GM12801 (cell line): ENCODE data around the gene SPTA1.

Experiments
- TF ChIP-seq, protein P1 (sequence below): IDR thresholded peaks from one replicate; pipeline ENCODE4 v1.5.1; 2011; ENCODE audit warnings: control low read depth; ENCODE audit not compliant: insufficient read length; ENCODE audit errors: extremely low read depth

The SPTA1 gene

DNA sequence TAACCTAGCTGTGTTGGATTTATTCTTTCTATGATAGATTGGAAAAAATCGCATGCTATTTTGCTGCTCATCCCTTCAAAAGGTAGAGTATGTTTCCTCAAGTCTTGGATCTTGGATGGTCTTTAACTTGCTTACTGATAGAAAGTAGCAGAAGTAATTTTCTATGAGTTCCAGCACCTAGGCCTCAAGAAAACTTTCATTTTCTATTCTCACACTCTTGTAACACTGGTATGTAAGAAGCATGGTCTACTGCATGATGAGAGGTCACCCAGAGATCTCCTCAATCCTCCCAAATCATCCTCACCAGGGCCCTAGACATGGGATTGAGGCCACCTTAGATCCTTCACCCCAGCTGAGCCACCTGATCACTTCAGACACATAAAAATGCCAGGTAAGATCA is 7.2 kb downstream of the SPTA1 start:
- TF ChIP-seq, protein P1, sequence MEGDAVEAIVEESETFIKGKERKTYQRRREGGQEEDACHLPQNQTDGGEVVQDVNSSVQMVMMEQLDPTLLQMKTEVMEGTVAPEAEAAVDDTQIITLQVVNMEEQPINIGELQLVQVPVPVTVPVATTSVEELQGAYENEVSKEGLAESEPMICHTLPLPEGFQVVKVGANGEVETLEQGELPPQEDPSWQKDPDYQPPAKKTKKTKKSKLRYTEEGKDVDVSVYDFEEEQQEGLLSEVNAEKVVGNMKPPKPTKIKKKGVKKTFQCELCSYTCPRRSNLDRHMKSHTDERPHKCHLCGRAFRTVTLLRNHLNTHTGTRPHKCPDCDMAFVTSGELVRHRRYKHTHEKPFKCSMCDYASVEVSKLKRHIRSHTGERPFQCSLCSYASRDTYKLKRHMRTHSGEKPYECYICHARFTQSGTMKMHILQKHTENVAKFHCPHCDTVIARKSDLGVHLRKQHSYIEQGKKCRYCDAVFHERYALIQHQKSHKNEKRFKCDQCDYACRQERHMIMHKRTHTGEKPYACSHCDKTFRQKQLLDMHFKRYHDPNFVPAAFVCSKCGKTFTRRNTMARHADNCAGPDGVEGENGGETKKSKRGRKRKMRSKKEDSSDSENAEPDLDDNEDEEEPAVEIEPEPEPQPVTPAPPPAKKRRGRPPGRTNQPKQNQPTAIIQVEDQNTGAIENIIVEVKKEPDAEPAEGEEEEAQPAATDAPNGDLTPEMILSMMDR = no peak

DNA sequence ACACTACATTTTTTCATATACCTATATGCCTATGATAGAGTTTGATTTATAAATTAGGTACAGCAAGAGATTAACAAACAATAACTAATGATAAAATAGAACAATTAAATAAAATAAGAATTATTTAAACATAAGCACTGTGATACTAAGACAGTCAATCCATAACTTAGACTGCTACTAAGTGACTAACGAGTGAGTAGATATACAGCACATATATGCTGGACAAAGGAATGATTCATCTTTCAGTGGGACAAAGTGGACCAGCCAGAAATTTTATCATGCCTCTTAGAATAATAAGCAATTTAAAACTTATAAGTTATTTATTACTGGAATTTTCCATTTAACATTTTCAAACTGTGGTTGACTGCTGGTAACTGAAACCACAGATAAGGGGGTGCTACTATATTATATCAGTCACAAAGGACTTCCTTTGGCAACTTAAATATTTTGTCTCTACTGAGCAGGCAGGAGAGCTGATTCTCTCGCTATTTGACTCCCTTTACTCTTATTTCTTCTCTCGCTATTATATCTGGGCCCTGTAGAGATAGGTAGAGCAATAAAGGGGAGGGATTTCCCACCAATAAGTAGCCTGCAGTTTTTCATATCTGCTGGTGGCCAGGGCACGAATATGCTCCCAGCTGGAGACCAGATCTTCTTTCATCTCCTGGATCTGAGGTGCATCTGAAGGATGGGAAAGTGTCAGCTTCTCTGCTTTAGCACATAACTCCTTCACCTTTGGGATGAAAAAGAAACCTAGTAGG is 10.8 kb downstream of the SPTA1 start:
- TF ChIP-seq, protein P1 = no peak

DNA sequence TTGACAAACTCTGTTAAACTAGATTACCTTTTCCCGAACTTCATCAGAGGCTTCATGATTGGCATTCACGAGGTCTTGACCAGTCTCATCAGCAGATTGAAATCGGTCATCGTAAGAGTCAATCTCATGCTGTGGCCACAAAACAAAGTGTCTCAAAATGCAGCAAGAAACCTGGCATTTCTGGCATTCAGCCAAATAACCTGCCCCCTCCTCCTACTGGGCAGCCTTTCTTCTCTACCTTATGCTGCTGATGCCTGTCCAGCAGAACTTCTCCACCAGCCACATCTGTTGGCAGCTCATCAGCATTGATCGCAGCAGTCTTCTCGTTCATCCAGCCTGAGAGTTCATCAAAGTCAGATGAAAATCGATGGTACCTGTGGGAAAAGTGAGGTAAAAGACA is 12.2 kb downstream of the SPTA1 start:
- TF ChIP-seq, protein P1 = no peak

DNA sequence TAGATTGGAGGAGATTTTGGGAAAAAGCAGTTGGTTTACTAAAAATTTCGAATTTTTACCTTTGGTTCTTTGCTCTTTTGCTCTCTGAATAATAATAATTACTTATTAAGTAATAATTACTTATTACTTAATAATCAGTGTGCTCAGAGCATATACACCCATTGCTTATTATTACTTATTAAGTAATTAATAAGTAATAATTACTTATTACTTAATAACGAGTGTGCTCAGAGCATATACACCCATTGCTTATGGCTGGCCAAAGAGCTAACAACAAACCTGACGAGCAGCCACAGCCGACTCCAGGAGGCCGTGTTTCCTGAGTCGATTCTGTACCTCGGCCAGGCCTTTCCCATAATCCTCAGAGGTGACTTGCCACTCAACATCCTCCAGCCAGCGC is 20.5 kb downstream of the SPTA1 start:
- TF ChIP-seq, protein P1 = no peak

DNA sequence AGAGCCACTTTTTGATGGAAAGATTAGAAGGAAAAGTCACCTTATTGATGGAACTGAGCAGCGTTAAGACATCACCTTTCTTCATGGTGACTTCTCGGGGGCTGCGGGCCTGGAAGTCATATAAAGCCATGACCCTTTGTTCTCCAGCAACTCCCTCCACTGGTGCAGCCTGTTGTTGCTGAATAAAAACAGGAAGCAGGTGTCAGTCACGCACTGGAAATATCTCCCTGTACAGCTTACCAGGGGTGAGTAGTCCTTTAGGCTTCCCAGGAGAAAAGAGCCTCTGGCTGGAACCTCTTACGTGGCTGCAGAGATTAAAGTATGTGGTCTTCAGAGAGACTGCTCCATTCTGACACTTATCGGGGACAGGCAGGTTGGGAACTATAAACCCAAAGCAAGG is 31.9 kb downstream of the SPTA1 start:
- TF ChIP-seq, protein P1 = no peak

DNA sequence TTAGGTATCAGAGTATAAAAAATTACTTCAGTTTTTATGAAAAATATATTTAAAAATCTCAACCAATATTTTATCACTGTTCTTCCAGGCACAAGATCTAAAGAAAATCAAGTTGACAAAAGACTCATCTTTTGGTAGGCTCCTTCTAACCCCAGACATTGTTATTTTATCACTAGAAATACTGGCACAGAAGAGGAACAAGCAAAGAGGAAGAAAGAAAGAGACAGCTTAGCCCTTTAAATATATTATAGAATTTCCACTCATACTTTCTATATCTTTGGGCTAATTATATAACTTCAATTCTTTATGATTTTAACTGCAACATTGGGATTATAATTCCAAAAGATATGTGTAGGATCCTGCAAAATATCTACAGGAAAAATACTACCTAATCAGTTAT is 32.4 kb downstream of the SPTA1 start:
- TF ChIP-seq, protein P1 = no peak

DNA sequence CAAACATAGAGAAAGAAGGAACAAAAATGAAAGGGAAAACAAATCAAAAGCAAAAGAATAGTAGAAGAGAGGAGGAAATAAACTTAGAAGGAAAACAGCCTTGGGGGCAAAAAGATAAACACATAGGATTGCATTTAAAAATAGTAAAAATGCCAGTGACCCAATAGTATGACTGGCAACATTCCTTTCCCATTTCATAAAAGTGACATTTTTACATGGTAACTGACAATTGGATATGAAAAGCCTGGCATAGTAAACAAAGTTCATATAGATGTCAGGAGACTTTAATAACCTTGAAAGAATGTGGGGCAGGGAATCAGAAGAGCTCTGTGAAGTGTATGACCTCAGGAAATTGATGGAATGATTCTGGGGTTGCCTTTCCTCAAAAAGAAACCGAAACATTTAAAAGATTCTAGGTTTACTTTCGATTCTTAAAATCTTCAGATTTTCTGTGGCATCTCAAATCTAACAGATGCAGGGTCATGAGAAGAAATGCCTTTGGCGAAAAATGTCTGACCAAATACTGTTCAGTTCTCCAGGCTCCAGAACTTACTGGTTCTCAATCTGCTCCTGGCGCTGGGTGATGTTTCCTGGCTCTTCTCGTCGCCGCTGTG is 33.7 kb downstream of the SPTA1 start:
- TF ChIP-seq, protein P1 = no peak
